GM19395 (cell line): ENCODE results near the gene MGAT5B.

Experiments
- ATAC-seq: cut with Tn5 transposase; IDR thresholded peaks from one replicate; pipeline ENCODE4 v1.9.1; 2021; ENCODE audit warnings: mild to moderate bottlenecking, moderate library complexity; ENCODE audit not compliant: unreplicated experiment

The MGAT5B gene

DNA sequence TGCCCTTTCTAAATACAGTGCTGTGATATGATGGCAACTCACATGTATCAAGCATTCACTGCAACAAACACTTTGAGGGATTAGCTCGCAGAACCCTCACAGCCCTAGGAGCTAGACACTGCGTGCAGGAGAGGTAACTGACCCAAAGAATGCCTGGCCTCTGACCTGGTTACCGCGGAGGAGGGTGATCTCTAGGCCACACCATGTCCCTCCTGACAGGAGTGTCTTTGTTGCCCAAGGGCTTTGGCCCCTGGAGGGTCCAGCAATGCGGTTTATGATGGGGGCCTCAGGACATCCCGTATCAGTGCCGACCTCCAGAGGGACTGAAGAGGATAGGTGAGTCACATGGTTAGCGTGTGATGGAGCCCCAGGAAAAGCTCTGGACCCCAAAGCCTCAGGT, 130.6 kb downstream of the MGAT5B start:
- ATAC-seq: no peak
